Astrocyte (in vitro differentiated cells and primary cell): Measurements from ENCODE around the gene PAAF1. TPM values are rescaled to one million over a fixed set of nuclear protein-coding genes. Genes with fewer than 3 reads are reported as not detected.

Source experiments
- DNase-seq: peaks from one replicate; pipeline ENCODE4 v3.0.0-alpha.2; 2010; ENCODE audit warnings: low read depth
- FAIRE-seq: peaks from 2 replicates; lab custom pipeline; 2011; peaks lifted over from hg19 to GRCh38; lab: Jason Lieb, UNC
- H2AFZ ChIP-seq: 2 replicates; pipeline ENCODE4 v1.6.0; 2012; ENCODE audit warnings: low read depth, low read length, inconsistent platforms
- H3K27ac ChIP-seq: 2 replicates; pipeline ENCODE4 v1.5.1; 2011; ENCODE audit warnings: low read depth, low read length, inconsistent platforms
- H3K27me3 ChIP-seq: 2 replicates; pipeline ENCODE4 v1.6.0; 2011; ENCODE audit warnings: low read length, inconsistent platforms; ENCODE audit not compliant: insufficient read depth
- H3K36me3 ChIP-seq: 2 replicates; pipeline ENCODE4 v1.5.1; 2011; ENCODE audit warnings: low read length, inconsistent platforms; ENCODE audit not compliant: insufficient read depth
- H3K4me1 ChIP-seq: 2 replicates; pipeline ENCODE4 v1.5.1; 2011; ENCODE audit warnings: low read length, inconsistent platforms; ENCODE audit not compliant: insufficient read depth
- H3K4me2 ChIP-seq: 2 replicates; pipeline ENCODE4 v1.6.0; 2012; ENCODE audit warnings: low read length, inconsistent platforms
- H3K4me3 ChIP-seq: 2 replicates; pipeline ENCODE4 v1.5.1; 2011; ENCODE audit warnings: low read depth, mild to moderate bottlenecking, low read length, inconsistent platforms; ENCODE audit not compliant: insufficient read depth
- H3K79me2 ChIP-seq: 2 replicates; pipeline ENCODE4 v1.6.0; 2012; ENCODE audit warnings: mild to moderate bottlenecking, low read length, inconsistent platforms; ENCODE audit not compliant: insufficient read depth
- H3K9ac ChIP-seq: 2 replicates; pipeline ENCODE4 v1.6.0; 2012; ENCODE audit warnings: mild to moderate bottlenecking, low read length, inconsistent platforms
- H3K9me3 ChIP-seq: 2 replicates; pipeline ENCODE4 v1.5.1; 2012; ENCODE audit warnings: low read depth, mild to moderate bottlenecking, low read length, inconsistent platforms; ENCODE audit not compliant: insufficient read depth
- H4K20me1 ChIP-seq: 2 replicates; pipeline ENCODE4 v1.6.0; 2012; ENCODE audit warnings: low read length, inconsistent platforms; ENCODE audit not compliant: insufficient read depth
- H3K27ac Mint-ChIP-seq: one replicate; pipeline ENCODE4 v1.8.0; 2021; ENCODE audit warnings: mild to moderate bottlenecking, mixed read lengths; ENCODE audit not compliant: unreplicated experiment
- H3K27me3 Mint-ChIP-seq: one replicate; pipeline ENCODE4 v1.8.0; 2021; ENCODE audit warnings: low read depth, mixed read lengths; ENCODE audit not compliant: unreplicated experiment
- H3K36me3 Mint-ChIP-seq: one replicate; pipeline ENCODE4 v1.8.0; 2021; ENCODE audit warnings: low read depth, mixed read lengths; ENCODE audit not compliant: unreplicated experiment
- H3K4me1 Mint-ChIP-seq: one replicate; pipeline ENCODE4 v1.8.0; 2021; ENCODE audit warnings: low read depth, mixed read lengths; ENCODE audit not compliant: unreplicated experiment
- H3K4me3 Mint-ChIP-seq: one replicate; pipeline ENCODE4 v1.8.0; 2021; ENCODE audit warnings: mild to moderate bottlenecking, moderate library complexity, mixed read lengths; ENCODE audit not compliant: unreplicated experiment
- H3K9me3 Mint-ChIP-seq: one replicate; pipeline ENCODE4 v1.8.0; 2021; ENCODE audit warnings: mild to moderate bottlenecking, mixed read lengths; ENCODE audit not compliant: unreplicated experiment
- EZH2 ChIP-seq: IDR thresholded peaks from 2 replicates; pipeline ENCODE4 v1.6.1; 2012; ENCODE audit warnings: mild to moderate bottlenecking, low read length, inconsistent platforms; ENCODE audit not compliant: insufficient read depth
- total RNA-seq: library from RNA; stranded (reverse); gene quantifications from 2 replicates; pipeline ENCODE4 v1.2.1, GENCODE V29; 2021
- TF ChIP-seq, protein P1 (sequence below): IDR thresholded peaks from 2 replicates; pipeline ENCODE4 v1.5.1; 2011; ENCODE audit warnings: low read depth, mild to moderate bottlenecking, inconsistent platforms, low read length, moderate library complexity; ENCODE audit not compliant: insufficient read depth

The PAAF1 gene
- total RNA-seq, 1 donor from 2014 or later: 14.2 TPM

DNA sequence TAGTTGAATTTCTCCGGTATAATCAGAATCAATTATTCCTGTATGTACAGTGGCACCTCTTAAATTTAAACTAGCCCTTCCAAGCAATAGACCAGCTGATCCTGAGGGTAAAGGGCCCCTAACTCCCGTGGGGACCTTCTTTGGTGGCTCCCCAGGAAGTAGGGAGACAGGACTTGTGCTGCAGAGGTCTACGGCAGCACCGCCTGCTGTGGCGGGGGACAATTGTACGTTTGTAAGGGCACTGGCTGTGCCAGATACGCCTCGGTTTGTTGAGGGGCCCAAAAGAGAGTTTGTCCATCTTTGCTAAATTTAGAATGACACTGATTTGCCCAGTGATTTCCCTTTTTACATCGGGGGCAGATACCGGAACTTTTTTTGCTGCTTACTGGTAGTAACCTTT lies 68.1 kb downstream of the PAAF1 start:
- FAIRE-seq (no peak), DNase-seq (no peak)
- TF ChIP-seq, protein P1, sequence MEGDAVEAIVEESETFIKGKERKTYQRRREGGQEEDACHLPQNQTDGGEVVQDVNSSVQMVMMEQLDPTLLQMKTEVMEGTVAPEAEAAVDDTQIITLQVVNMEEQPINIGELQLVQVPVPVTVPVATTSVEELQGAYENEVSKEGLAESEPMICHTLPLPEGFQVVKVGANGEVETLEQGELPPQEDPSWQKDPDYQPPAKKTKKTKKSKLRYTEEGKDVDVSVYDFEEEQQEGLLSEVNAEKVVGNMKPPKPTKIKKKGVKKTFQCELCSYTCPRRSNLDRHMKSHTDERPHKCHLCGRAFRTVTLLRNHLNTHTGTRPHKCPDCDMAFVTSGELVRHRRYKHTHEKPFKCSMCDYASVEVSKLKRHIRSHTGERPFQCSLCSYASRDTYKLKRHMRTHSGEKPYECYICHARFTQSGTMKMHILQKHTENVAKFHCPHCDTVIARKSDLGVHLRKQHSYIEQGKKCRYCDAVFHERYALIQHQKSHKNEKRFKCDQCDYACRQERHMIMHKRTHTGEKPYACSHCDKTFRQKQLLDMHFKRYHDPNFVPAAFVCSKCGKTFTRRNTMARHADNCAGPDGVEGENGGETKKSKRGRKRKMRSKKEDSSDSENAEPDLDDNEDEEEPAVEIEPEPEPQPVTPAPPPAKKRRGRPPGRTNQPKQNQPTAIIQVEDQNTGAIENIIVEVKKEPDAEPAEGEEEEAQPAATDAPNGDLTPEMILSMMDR: no peak
- no peak for TF ChIP-seq EZH2

DNA sequence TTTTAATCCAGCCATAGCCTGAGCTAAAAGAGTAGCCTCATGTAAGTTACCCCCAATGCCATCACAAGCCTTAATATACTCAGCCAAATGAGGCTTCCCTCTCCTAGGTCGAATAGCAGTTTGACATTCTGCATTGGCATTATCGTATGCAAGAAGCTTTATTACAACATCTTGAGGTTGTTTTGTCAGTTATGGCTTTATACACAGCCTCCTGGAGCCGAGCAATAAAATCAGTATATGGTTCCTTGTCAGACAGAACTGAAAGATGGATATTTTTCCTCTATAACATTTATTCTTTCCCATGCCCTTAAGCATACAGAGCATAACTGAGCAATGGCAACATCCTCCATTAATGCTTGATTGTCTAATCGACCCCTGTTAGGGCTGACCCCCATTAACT lies 68.6 kb downstream of the PAAF1 start:
- Histone ChIP-seq H4K20me1 (no peaks in the 10 kb centered on the region), H3K27ac (no peak overlapping the region), H3K4me2 (no peak overlapping the region), H3K4me1 (no peaks in the 10 kb centered on the region), H3K9ac (no peak overlapping the region), H3K79me2 (no peaks in the 10 kb centered on the region), H3K27me3 (no peaks in the 10 kb centered on the region), H3K4me3 (no peak overlapping the region), H3K36me3 (no peaks in the 10 kb centered on the region), H3K9me3 (peaks cover 3% of the 10 kb centered on the region), H2AFZ (no peak overlapping the region)
- H3K9me3 Mint-ChIP-seq: peaks cover 14% of the 10 kb centered on the region
- DNase-seq (no peak), FAIRE-seq (no peak)
- no peaks in the 10 kb centered on the region for H3K4me1 Mint-ChIP-seq
- no peak overlapping the region for H3K4me3 Mint-ChIP-seq
- H3K27ac Mint-ChIP-seq: no peak overlapping the region
- no peak for TF ChIP-seq EZH2
- TF ChIP-seq, protein P1: no peak
- H3K27me3 Mint-ChIP-seq: no peaks in the 10 kb centered on the region
- H3K36me3 Mint-ChIP-seq: peaks cover 11% of the 10 kb centered on the region

More for the DNA sequence above, 68.1 kb downstream of the PAAF1 start:
- Mint-ChIP-seq H3K36me3 (peaks cover 11% of the 10 kb centered on the region), H3K27ac (no peak overlapping the region), H3K4me1 (no peaks in the 10 kb centered on the region), H3K27me3 (no peaks in the 10 kb centered on the region), H3K9me3 (peaks cover 16% of the 10 kb centered on the region), H3K4me3 (no peak overlapping the region)
- Histone ChIP-seq H3K9ac (no peak overlapping the region), H3K4me1 (no peaks in the 10 kb centered on the region), H2AFZ (no peak overlapping the region), H4K20me1 (no peaks in the 10 kb centered on the region), H3K4me3 (no peak overlapping the region), H3K9me3 (peaks cover 3% of the 10 kb centered on the region), H3K36me3 (no peaks in the 10 kb centered on the region), H3K27ac (no peak overlapping the region), H3K79me2 (no peaks in the 10 kb centered on the region), H3K4me2 (no peak overlapping the region), H3K27me3 (no peaks in the 10 kb centered on the region)

DNA sequence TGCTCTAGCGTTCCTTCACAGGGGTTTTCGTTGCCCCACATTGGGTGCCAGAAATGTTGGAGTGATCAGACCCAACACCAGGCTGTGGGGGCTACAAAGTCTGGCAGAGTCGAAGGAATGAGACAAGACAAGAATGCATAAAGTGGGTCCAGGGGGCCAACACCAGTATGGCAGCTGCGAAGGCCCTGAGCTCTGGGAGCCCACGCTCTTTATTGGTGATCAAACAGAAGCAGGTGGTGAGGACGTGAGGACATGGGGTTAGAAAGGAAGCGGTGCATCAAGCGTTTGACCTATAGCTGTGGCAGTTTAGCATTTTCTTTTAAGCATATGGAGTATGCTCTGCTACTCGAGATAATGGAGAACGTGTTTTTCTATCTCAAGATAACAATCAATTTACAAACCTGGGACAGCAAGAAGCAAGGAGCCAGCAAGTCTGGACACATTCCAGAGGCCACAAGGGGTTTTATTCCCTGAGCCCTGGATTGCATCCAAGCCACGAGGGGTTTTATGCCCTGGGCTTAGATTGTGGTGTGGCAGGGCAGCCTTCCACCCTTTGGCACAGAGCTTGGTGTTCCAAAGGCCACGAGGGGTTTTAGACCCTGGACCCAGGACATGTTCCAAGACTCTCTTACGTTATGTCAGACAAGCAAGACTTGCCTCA lies 70.1 kb downstream of the PAAF1 start:
- no peak overlapping the region for H3K4me3 Mint-ChIP-seq
- Histone ChIP-seq H4K20me1 (no peaks in the 10 kb centered on the region), H3K9me3 (peaks cover 3% of the 10 kb centered on the region), H3K4me2 (no peak overlapping the region), H3K79me2 (no peaks in the 10 kb centered on the region), H3K9ac (no peak overlapping the region), H3K27ac (no peak overlapping the region), H3K4me1 (no peaks in the 10 kb centered on the region), H3K4me3 (no peak overlapping the region), H3K36me3 (no peaks in the 10 kb centered on the region), H3K27me3 (no peaks in the 10 kb centered on the region), H2AFZ (no peak overlapping the region)
- no peak for DNase-seq
- no peak for FAIRE-seq
- peaks cover under 1% of the 10 kb centered on the region for H3K4me1 Mint-ChIP-seq
- H3K36me3 Mint-ChIP-seq: peaks cover 6% of the 10 kb centered on the region
- TF ChIP-seq, protein P1: no peak
- no peak for TF ChIP-seq EZH2
- H3K9me3 Mint-ChIP-seq: peaks cover 5% of the 10 kb centered on the region
- H3K27ac Mint-ChIP-seq: no peak overlapping the region
- no peaks in the 10 kb centered on the region for H3K27me3 Mint-ChIP-seq
